DOHH2 (cell line): ENCODE results near the gene ACTL6B.

Source experiments
- H3F3A ChIP-seq: fragments of 200-600 bp; sonication (generic), shearing (Covaris generic); 2 replicates; pipeline ENCODE4 v1.6.0; 2016; ENCODE audit warnings: antibody characterized with exemption, mild to moderate bottlenecking; ENCODE audit not compliant: control insufficient read depth, insufficient read depth
- H3K27ac ChIP-seq: fragments of 200-600 bp; sonication (generic); 2 replicates; pipeline ENCODE4 v1.5.1; 2014; ENCODE audit warnings: low read depth, mild to moderate bottlenecking, low read length, moderate library complexity
- H3K27me3 ChIP-seq: fragments of 200-600 bp; sonication (generic); 2 replicates; pipeline ENCODE4 v1.6.1; 2014; ENCODE audit warnings: mild to moderate bottlenecking, low read length, mixed read lengths; ENCODE audit not compliant: control insufficient read depth
- H3K36me3 ChIP-seq: fragments of 200-600 bp; sonication (generic); 2 replicates; pipeline ENCODE4 v1.6.1; 2014; ENCODE audit warnings: mild to moderate bottlenecking, low read length, moderate library complexity, mixed read lengths; ENCODE audit not compliant: control insufficient read depth
- H3K4me1 ChIP-seq: fragments of 200-600 bp; sonication (generic); 2 replicates; pipeline ENCODE4 v1.6.1; 2014; ENCODE audit warnings: mild to moderate bottlenecking, low read length, mixed read lengths; ENCODE audit not compliant: control insufficient read depth
- H3K4me2 ChIP-seq: fragments of 200-600 bp; sonication (generic); 2 replicates; pipeline ENCODE4 v1.6.0; 2014; ENCODE audit warnings: mild to moderate bottlenecking, low read length, moderate library complexity
- H3K4me3 ChIP-seq: fragments of 200-600 bp; sonication (generic); 2 replicates; pipeline ENCODE4 v1.5.1; 2014; ENCODE audit warnings: mild to moderate bottlenecking, low read length, mixed read lengths
- H3K79me2 ChIP-seq: fragments of 200-600 bp; sonication (generic); 2 replicates; pipeline ENCODE4 v1.6.1; 2014; ENCODE audit warnings: mild to moderate bottlenecking, low read length, mixed read lengths; ENCODE audit not compliant: control insufficient read depth
- H3K9me2 ChIP-seq: fragments of 200-600 bp; sonication (generic); replicated peaks from 2 replicates; pipeline ENCODE4 v1.6.1; 2014; ENCODE audit warnings: mild to moderate bottlenecking, low read length, mixed read lengths; ENCODE audit not compliant: control insufficient read depth
- H3K9me3 ChIP-seq: fragments of 200-600 bp; sonication (generic); 2 replicates; pipeline ENCODE4 v1.6.1; 2014; ENCODE audit warnings: antibody characterized with exemption, low read length, mixed read lengths; ENCODE audit not compliant: control insufficient read depth, insufficient read depth
- H4K20me1 ChIP-seq: fragments of 200-600 bp; sonication (generic); 2 replicates; pipeline ENCODE4 v1.6.0; 2014; ENCODE audit warnings: low read depth, mild to moderate bottlenecking, antibody characterized with exemption, low read length, moderate library complexity; ENCODE audit not compliant: control insufficient read depth, insufficient read depth
- EZH2phosphoT487 ChIP-seq: fragments of 200-600 bp; sonication (generic); IDR thresholded peaks from 2 replicates; pipeline ENCODE4 v1.6.1; 2017; ENCODE audit warnings: borderline replicate concordance, mild to moderate bottlenecking, antibody characterized with exemption, low read length, moderate library complexity, mixed read lengths
- TF ChIP-seq, protein P1 (sequence below): fragments of 200-600 bp; sonication (generic); IDR thresholded peaks from one replicate; pipeline ENCODE4 v1.5.1; 2014; ENCODE audit warnings: antibody characterized with exemption, mild to moderate bottlenecking, low read depth, low read length; ENCODE audit not compliant: poor library complexity, severe bottlenecking

ACTL6B gene

DNA sequence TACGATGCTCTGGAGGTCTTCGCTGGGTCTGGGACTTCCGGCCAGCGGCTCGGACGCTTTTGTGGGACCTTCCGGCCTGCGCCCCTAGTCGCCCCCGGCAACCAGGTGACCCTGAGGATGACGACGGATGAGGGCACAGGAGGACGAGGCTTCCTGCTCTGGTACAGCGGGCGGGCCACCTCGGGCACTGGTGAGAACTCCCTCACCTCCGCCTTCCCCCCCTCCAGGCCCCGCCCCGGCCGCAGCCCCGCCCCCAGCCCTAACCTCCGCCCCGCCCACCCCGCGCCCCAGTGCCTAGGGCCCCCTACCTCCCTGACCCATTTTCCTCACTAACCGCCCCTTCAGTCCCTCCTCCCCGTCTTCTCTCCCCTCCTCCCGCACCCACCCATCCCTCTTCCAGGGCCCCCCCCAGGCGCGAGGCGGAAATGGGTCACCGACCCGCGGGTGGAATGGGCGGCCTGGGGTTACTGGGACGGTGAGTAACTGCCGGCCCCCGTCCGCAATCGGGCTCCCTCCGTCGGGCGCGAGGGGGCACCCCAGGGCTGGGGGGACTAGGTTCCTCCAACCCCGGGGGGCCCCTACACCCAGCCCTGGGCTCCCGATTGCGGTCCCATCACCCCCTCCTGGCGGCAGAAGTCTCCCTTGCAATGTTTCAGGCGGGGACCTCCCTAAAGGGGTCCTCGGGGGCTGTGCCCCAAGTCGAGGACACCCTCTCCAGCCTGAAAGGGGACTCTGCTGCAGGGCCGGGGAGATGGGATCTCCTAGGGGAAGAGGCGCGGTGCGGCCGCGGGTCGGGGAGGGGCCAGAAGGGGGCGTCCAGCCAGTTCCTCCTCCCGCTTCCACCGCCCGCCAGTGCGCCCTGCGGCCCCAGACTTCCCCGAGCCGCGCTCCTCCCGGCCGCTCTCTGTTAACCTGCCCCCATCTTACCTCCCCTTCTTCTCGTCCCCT, 51.9 kb downstream of the ACTL6B start:
- peak overlapping the region; percentile 74 for H3K4me3 ChIP-seq
- no peaks in the 10 kb centered on the region for H3K9me3 ChIP-seq
- no peaks in the 10 kb centered on the region for H3F3A ChIP-seq
- H3K9me2 ChIP-seq, result no peaks in the 10 kb centered on the region
- peak overlapping the region; percentile 89 for H3K4me2 ChIP-seq
- H3K4me1 ChIP-seq, result peaks cover 19% of the 10 kb centered on the region
- H3K36me3 ChIP-seq, result no peaks in the 10 kb centered on the region
- H3K27me3 ChIP-seq, result peaks cover 31% of the 10 kb centered on the region
- no peaks in the 10 kb centered on the region for H3K79me2 ChIP-seq
- no peaks in the 10 kb centered on the region for H4K20me1 ChIP-seq
- H3K27ac ChIP-seq, result 0 out of 2 replicates have a peak overlapping the region, but pooled peaks have one; percentile 0
- TF ChIP-seq, protein P1, sequence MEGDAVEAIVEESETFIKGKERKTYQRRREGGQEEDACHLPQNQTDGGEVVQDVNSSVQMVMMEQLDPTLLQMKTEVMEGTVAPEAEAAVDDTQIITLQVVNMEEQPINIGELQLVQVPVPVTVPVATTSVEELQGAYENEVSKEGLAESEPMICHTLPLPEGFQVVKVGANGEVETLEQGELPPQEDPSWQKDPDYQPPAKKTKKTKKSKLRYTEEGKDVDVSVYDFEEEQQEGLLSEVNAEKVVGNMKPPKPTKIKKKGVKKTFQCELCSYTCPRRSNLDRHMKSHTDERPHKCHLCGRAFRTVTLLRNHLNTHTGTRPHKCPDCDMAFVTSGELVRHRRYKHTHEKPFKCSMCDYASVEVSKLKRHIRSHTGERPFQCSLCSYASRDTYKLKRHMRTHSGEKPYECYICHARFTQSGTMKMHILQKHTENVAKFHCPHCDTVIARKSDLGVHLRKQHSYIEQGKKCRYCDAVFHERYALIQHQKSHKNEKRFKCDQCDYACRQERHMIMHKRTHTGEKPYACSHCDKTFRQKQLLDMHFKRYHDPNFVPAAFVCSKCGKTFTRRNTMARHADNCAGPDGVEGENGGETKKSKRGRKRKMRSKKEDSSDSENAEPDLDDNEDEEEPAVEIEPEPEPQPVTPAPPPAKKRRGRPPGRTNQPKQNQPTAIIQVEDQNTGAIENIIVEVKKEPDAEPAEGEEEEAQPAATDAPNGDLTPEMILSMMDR, result peak; percentile 93
- TF ChIP-seq EZH2phosphoT487, result no peak

DNA sequence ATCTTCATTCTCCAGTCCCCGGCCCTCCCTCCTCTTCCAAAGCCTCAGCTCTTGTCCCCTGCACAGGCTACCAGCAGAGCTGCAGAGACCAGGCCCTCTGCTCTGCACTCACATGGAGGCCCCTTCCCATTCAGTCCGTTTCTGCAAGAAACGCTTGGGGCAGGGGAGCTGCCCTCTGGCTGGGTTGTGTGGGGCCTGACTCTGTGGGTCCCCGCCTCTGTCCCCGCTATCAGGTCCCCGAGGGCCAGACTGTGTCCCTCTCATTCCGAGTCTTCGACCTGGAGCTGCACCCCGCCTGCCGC, 52.6 kb downstream of the ACTL6B start:
- no peaks in the 10 kb centered on the region for H3K9me2 ChIP-seq
- H3K4me3 ChIP-seq, result peak overlapping the region; percentile 74
- H3K27me3 ChIP-seq, result peaks cover 31% of the 10 kb centered on the region
- no peaks in the 10 kb centered on the region for H3K9me3 ChIP-seq
- peaks cover 19% of the 10 kb centered on the region for H3K4me1 ChIP-seq
- no peaks in the 10 kb centered on the region for H3K79me2 ChIP-seq
- H3K4me2 ChIP-seq, result peak overlapping the region; percentile 89
- no peaks in the 10 kb centered on the region for H3F3A ChIP-seq
- no peaks in the 10 kb centered on the region for H3K36me3 ChIP-seq
- TF ChIP-seq EZH2phosphoT487, result no peak
- TF ChIP-seq, protein P1, result no peak
- no peak overlapping the region for H3K27ac ChIP-seq
- no peaks in the 10 kb centered on the region for H4K20me1 ChIP-seq

DNA sequence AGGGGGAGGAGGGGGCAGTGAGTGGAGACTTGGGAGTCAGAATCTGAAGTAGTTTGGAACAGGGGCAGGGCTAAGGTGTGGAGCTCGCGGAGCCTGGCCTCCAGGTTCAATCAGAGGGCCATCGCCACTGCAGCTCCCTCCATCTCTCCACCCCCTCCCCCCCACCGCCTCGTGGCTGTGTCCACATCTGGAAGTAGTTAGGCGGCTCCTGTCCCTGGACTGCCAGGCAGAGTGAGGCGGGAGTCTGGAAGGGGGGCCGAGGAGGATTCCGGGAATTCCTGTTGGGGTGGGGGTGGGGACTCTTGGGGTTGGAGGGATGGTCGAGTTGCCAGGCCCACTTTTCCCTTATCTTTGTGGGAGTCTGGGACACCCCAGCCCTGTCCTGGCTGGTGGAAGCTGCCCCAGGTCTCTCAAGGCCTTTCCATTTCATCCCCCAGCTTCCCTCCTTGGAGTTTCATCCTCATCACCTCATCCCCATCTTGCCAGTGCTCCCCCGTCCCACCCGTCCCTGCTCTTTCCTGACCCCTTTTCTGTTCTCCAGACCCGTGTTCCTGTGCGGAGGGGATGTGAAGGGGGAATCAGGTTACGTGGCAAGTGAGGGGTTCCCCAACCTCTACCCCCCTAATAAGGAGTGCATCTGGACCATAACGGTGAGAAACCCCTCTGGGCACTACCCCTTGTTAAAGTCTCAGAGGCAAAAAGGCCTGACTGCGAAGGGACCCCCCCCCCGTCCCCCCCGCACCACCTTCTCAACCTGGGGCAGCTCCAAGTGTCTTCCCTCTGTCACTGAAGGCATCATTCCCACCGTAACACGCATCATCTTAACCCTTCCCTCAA, 53.1 kb downstream of the ACTL6B start:
- Histone ChIP-seq H3K4me2 (peak overlapping the region; percentile 89), H3K27me3 (peaks cover 31% of the 10 kb centered on the region), H3K27ac (no peak overlapping the region), H3K4me1 (peaks cover 19% of the 10 kb centered on the region), H3K36me3 (no peaks in the 10 kb centered on the region), H3K4me3 (peak overlapping the region; percentile 74), H3K9me3 (no peaks in the 10 kb centered on the region), H4K20me1 (no peaks in the 10 kb centered on the region), H3K9me2 (no peaks in the 10 kb centered on the region), H3K79me2 (no peaks in the 10 kb centered on the region), H3F3A (no peaks in the 10 kb centered on the region)
- no peak for TF ChIP-seq EZH2phosphoT487
- TF ChIP-seq, protein P1, result no peak
